ENCODE results near the gene CCDC177. TPM values are rescaled to one million over a fixed set of nuclear protein-coding genes. Genes with fewer than 3 reads are reported as not detected.

CCDC177 gene
- total RNA-seq, 3 donors from 2014 or later, result 0.29 to 0.33 TPM; not detected in 1

GRCh38 chr14:69613312-69614073 lies 38.8 kb upstream of the CCDC177 start:
- Histone ChIP-seq H3K4me1 (peaks cover 10 to 42% of the 10 kb centered on the region in 2 donors), H3K4me3 (peak overlapping the region; percentile 89 to 98 (median 90)), H3K27ac (peak overlapping the region; percentile 97 to 99), H3K36me3 (no peaks in the 10 kb centered on the region), H3K27me3 (no peaks in the 10 kb centered on the region), H3K9me3 (no peaks in the 10 kb centered on the region)
- TF ChIP-seq POLR2AphosphoS5 (IDR thresholded peaks at IDR 0.05), result no peak
- TF ChIP-seq POLR2A (IDR thresholded peaks at IDR 0.05), result no peak
- TF ChIP-seq CTCF (IDR thresholded peaks at IDR 0.05), result no peak
- DNase-seq (ENCODE audit: low spot score in 2 of 2), result no peak
- intact Hi-C loops (cut with DNase I; ENCODE audit: low total_unique reads), result loop anchor here (10.0 kb wide), 1 partner anchor 61 kb away; no protein-coding TSS in a partner anchor

- no peaks in the 10 kb centered on the region for H3K27me3 ChIP-seq
- H3K4me3 ChIP-seq, result peak overlapping the region; percentile 89 to 98 (median 90)
- H3K4me1 ChIP-seq, result peaks cover 9 to 36% of the 10 kb centered on the region in 2 donors
- H3K36me3 ChIP-seq, result no peaks in the 10 kb centered on the region
- intact Hi-C loops (cut with DNase I; ENCODE audit: low total_unique reads), result loop anchor here (10.0 kb wide), 1 partner anchor 62 kb away; no protein-coding TSS in a partner anchor
- no peaks in the 10 kb centered on the region for H3K9me3 ChIP-seq
- no peak for DNase-seq (ENCODE audit: low spot score in 2 of 2)
- TF ChIP-seq CTCF (IDR thresholded peaks at IDR 0.05) (peak in 1 of 3 donors; percentile 14), POLR2A (IDR thresholded peaks at IDR 0.05) (no peak)
- H3K27ac ChIP-seq, result peak overlapping the region; percentile 97 to 99
Observed at GRCh38 chr14:69612783-69613130, 38.1 kb upstream of the CCDC177 start.

- TF ChIP-seq CTCF (IDR thresholded peaks at IDR 0.05) (no peak), POLR2AphosphoS5 (IDR thresholded peaks at IDR 0.05) (no peak), POLR2A (IDR thresholded peaks at IDR 0.05) (no peak)
- Histone ChIP-seq H3K4me1 (peaks cover 5 to 32% of the 10 kb centered on the region in 2 donors), H3K27me3 (no peaks in the 10 kb centered on the region), H3K27ac (peak overlapping the region; percentile 97 to 99), H3K4me3 (peak overlapping the region; percentile 89 to 98 (median 90)), H3K9me3 (no peaks in the 10 kb centered on the region), H3K36me3 (no peaks in the 10 kb centered on the region)
- no peak for DNase-seq (ENCODE audit: low spot score in 2 of 2)
- intact Hi-C loops (cut with DNase I; ENCODE audit: low total_unique reads), result loop anchor here (10.0 kb wide), 1 partner anchor 63 kb away; no protein-coding TSS in a partner anchor
Observed at GRCh38 chr14:69612014-69612782, 37.5 kb upstream of the CCDC177 start.

GRCh38 chr14:69611172-69612013 lies 36.7 kb upstream of the CCDC177 start, which contains the start of gene SUSD6:
Gene SUSD6 (plus strand): TSS chr14:69611596. CDS start chr14:69658593, 46,997 bp downstream.
- peak; percentile 88 to 89 for DNase-seq (ENCODE audit: low spot score in 2 of 2)
- intact Hi-C loops (cut with DNase I; ENCODE audit: low total_unique reads), result loop anchor here (10.0 kb wide), 1 partner anchor 63 kb away; no protein-coding TSS in a partner anchor
- no peaks in the 10 kb centered on the region for H3K27me3 ChIP-seq
- H3K27ac ChIP-seq, result peak within 1 kb of the TSS; percentile 97 to 99
- peak within 1 kb of the TSS; percentile 89 to 98 (median 90) for H3K4me3 ChIP-seq
- TF ChIP-seq CTCF (IDR thresholded peaks at IDR 0.05) (peak in 1 of 3 donors; percentile 7), POLR2AphosphoS5 (IDR thresholded peaks at IDR 0.05) (peak; percentile 34 to 82 (median 51)), POLR2A (IDR thresholded peaks at IDR 0.05) (no peak)
- H3K9me3 ChIP-seq, result no peaks in the 10 kb centered on the region
- H3K4me1 ChIP-seq, result peaks cover 4 to 27% of the 10 kb centered on the region in 2 donors
- H3K36me3 ChIP-seq, result no peaks in the 10 kb centered on the region

Measured in breast epithelium (tissue), 4 donors.